Brain microvascular endothelial cell (primary cell): ENCODE results near the gene BDH1.

Experiments used
- DNase-seq: peaks from one replicate; pipeline ENCODE4 v3.0.0-alpha.2; 2020
- H3K27ac ChIP-seq: fragments of 250-450 bp; sonication (Bioruptor Pico); 2 replicates; pipeline ENCODE4 v1.5.1; 2020; ENCODE audit warnings: mild to moderate bottlenecking, moderate library complexity
- H3K27me3 ChIP-seq: fragments of 250-450 bp; sonication (Bioruptor Pico); replicated peaks from 2 replicates; pipeline ENCODE4 v1.5.1; 2020; ENCODE audit warnings: mild to moderate bottlenecking
- H3K36me3 ChIP-seq: fragments of 250-450 bp; sonication (Bioruptor Pico); replicated peaks from 2 replicates; pipeline ENCODE4 v1.5.1; 2020; ENCODE audit warnings: mild to moderate bottlenecking
- H3K4me3 ChIP-seq: 2 replicates; pipeline ENCODE4 v1.5.1; 2011; ENCODE audit warnings: low read depth, mild to moderate bottlenecking, control low read depth, low read length, moderate library complexity
- CTCF ChIP-seq: IDR thresholded peaks from 2 replicates; pipeline ENCODE4 v1.5.1; 2011; ENCODE audit warnings: low read depth, mild to moderate bottlenecking, moderate library complexity, low read length, control low read depth, inconsistent platforms; ENCODE audit errors: missing control alignments
- in situ Hi-C: cut with HindIII; loops from 2 replicates; pipeline ENCODE4 v1.10.0; 2017; ENCODE audit warnings: low sequenced_read_pairs, low pct_ligation_motif_present

BDH1 gene

DNA sequence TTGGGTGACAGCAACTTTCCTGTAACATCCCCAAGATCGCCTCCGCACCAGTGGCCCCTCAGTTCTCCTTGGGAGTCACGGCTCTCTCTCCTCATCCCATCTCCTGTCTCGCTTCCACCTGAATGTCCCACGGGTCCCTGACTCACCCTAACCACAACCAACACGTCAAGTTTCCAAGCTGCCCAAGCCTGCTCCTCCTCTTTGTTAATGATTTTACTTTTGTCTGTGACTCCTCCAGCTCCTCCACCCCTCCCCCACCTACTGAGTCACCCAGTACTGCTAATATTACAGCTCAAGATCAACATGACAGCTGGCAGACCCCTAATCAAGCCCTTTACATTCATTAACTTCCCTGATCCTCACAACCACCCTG lies 39.3 kb downstream of the BDH1 start:
- H3K36me3 ChIP-seq: no peaks in the 10 kb centered on the region
- peak overlapping the region; percentile 79 for H3K27ac ChIP-seq
- in situ Hi-C loops: loop anchor here (25.0 kb wide), 1 partner anchor 229 kb away; the partner anchor contains the start of gene DLG1
- H3K4me3 ChIP-seq: no peak overlapping the region
- no peaks in the 10 kb centered on the region for H3K27me3 ChIP-seq
- TF ChIP-seq CTCF: no peak
- peak; percentile 93 for DNase-seq

DNA sequence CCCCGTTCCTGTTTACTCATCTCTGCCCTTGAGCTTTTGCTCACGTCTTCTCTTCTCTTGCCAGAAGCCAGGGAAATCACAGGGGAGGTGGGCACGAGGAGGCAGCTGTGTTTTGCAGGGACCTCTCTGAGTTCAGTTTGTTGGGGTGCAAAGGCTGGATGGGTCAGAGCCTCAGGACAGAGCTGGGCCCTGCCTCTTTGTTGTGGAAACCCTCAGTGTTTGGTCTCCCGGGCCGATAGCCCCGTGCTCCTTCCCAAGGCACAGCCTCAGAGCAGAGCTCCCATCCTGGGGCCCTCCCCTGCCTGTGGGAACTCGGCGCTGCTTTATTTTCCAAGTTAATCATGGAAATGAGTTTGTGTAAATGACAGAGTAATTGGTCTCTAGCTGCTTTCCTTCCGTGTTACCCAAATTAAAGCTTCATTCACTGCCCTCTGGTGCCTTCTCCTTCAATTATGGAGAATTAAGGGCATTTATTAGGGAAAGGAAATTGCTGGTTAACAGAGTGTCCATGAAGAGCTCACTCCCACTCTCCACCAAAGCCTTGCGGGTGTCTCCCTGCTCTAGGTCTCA lies 40.9 kb downstream of the BDH1 start:
- H3K36me3 ChIP-seq: no peaks in the 10 kb centered on the region
- no peak overlapping the region for H3K4me3 ChIP-seq
- TF ChIP-seq CTCF: no peak
- H3K27ac ChIP-seq: no peak overlapping the region
- DNase-seq: no peak
- no peaks in the 10 kb centered on the region for H3K27me3 ChIP-seq
- in situ Hi-C loops: loop anchor here (25.0 kb wide), 1 partner anchor 228 kb away; the partner anchor contains the start of gene DLG1

DNA sequence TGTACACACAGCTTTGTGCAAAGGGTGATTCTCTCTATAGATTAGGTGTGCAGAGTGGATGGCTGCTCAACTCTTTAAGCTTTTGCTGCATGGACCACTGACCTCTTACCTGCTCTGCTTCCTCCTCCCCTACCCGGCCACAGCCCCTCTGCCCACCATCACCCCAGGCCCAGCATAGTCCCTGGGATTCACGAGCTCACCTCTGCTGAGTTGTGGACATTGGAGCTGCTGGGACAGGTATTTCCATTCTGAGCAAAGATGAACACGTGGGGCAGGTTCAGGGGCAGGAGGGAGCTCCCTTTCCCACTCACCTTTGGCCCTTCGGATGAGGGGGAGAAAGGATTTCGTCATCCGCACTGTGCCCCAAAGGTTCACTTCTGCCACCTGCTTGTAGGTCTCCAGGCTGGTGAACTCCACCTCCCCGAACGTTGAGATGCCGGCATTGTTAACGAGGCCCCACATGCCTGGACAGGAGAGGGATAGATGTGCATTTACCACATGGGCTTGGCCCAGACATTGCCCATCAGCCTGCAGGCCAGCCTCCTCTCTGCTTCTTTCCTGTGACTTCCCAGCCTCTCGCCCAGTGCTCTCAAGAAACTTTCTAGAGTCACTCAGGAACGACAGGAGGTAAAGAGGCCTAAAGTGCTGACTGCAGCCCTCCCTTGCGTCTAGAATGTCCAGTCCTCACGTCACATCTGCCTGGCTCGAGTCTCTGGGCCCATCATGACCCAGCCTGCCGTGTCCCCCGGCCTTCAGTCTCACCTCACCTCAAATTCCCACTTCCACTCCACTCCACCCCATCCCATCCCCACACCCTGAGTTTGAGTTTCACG lies 41.6 kb downstream of the BDH1 start:
- H3K36me3 ChIP-seq: no peaks in the 10 kb centered on the region
- H3K27ac ChIP-seq: no peak overlapping the region
- DNase-seq: no peak
- no peak overlapping the region for H3K4me3 ChIP-seq
- no peak for TF ChIP-seq CTCF
- in situ Hi-C loops: loop anchor here (25.0 kb wide), 1 partner anchor 227 kb away; the partner anchor contains the start of gene DLG1
- H3K27me3 ChIP-seq: no peaks in the 10 kb centered on the region

- Histone ChIP-seq H3K36me3 (no peaks in the 10 kb centered on the region), H3K27me3 (no peaks in the 10 kb centered on the region), H3K4me3 (no peak overlapping the region), H3K27ac (no peak overlapping the region)
- TF ChIP-seq CTCF: no peak
- in situ Hi-C loops: loop anchor here (25.0 kb wide), 1 partner anchor 226 kb away; the partner anchor contains the start of gene DLG1
- DNase-seq: no peak
Observed at GRCh38 chr3:197512691-197513571, 42.8 kb downstream of the BDH1 start.

GRCh38 chr3:197511853-197512635 lies 43.7 kb downstream of the BDH1 start:
- Histone ChIP-seq H3K36me3 (no peaks in the 10 kb centered on the region), H3K27ac (no peak overlapping the region), H3K27me3 (no peaks in the 10 kb centered on the region), H3K4me3 (no peak overlapping the region)
- no peak for DNase-seq
- peak; percentile 13 for TF ChIP-seq CTCF
- in situ Hi-C loops: loop anchor here (25.0 kb wide), 1 partner anchor 225 kb away; the partner anchor contains the start of gene DLG1
